Keratinocyte (primary cell): ENCODE data around the gene ADAMTSL4.

Source experiments
- EZH2 ChIP-seq: IDR thresholded peaks from one replicate; pipeline ENCODE4 v1.6.1; 2012; ENCODE audit warnings: inconsistent platforms, mild to moderate bottlenecking, low read length, moderate library complexity
- TF ChIP-seq, protein P1 (sequence below), 3 experiments: IDR thresholded peaks in 1 of 3; conservative IDR thresholded peaks in 1 of 3; optimal IDR thresholded peaks in 1 of 3; 2 replicates in 2 of 3; 3 replicates in 1 of 3; pipeline versions ENCODE3 to v1.5.1; 2011; ENCODE audit warnings: low read length in 3 of 3, mild to moderate bottlenecking in 3 of 3, moderate library complexity in 2 of 3, control low read depth in 1 of 3, inconsistent platforms in 1 of 3; ENCODE audit not compliant: insufficient read depth in 2 of 3; ENCODE audit errors: extremely low read depth in 1 of 3

DNA sequence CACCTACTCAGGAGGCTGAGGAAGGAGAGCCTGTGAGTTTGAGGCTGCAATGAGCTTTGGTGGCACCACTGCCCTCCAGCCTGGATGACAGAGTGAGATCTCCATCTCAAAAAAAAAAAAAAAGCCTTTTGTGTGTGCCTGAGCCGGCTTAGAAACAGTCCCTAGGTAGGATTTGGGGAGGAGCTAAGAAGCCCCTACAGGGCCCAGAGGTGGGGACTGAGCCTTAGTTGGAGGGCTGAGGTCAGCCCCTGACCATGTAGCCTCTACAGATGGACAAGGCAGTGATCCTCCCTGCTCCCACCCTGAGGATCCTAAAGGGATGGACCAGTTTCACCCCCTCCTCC is 2.5 kb downstream of the ADAMTSL4 start:
- TF ChIP-seq, protein P1, sequence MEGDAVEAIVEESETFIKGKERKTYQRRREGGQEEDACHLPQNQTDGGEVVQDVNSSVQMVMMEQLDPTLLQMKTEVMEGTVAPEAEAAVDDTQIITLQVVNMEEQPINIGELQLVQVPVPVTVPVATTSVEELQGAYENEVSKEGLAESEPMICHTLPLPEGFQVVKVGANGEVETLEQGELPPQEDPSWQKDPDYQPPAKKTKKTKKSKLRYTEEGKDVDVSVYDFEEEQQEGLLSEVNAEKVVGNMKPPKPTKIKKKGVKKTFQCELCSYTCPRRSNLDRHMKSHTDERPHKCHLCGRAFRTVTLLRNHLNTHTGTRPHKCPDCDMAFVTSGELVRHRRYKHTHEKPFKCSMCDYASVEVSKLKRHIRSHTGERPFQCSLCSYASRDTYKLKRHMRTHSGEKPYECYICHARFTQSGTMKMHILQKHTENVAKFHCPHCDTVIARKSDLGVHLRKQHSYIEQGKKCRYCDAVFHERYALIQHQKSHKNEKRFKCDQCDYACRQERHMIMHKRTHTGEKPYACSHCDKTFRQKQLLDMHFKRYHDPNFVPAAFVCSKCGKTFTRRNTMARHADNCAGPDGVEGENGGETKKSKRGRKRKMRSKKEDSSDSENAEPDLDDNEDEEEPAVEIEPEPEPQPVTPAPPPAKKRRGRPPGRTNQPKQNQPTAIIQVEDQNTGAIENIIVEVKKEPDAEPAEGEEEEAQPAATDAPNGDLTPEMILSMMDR (optimal IDR thresholded peaks at IDR 0.05 in 1 of 3, IDR thresholded peaks at IDR 0.05 in 1 of 3, conservative IDR thresholded peaks at IDR 0.05 in 1 of 3; ENCODE audit: extremely low read depth in 1 of 3, insufficient read depth in 2 of 3, low read length in 3 of 3): no peak
- TF ChIP-seq EZH2: no peak
